H9 (cell line): ENCODE data around the gene ECSIT. TPM values are rescaled to one million over a fixed set of nuclear protein-coding genes. Genes with fewer than 3 reads are reported as not detected.

Source experiments
- DNase-seq: peaks from one replicate; pipeline ENCODE4 v3.0.0-alpha.2; 2017
- H2AFZ ChIP-seq: one replicate; pipeline ENCODE4 v1.6.1; 2013; ENCODE audit warnings: mild to moderate bottlenecking, low read length, control low read depth, moderate library complexity
- H2AK5ac ChIP-seq: 2 replicates; pipeline ENCODE4 v1.6.1; 2013; ENCODE audit warnings: low read length, control low read depth, mixed read lengths; ENCODE audit not compliant: insufficient read length
- H2BK120ac ChIP-seq: one replicate; pipeline ENCODE4 v1.6.1; 2013; ENCODE audit warnings: low read depth, mild to moderate bottlenecking, low read length, control low read depth, inconsistent platforms; ENCODE audit not compliant: poor library complexity, severe bottlenecking
- H2BK12ac ChIP-seq: 2 replicates; pipeline ENCODE4 v1.6.1; 2013; ENCODE audit warnings: low read length, control low read depth, mixed read lengths, low read depth; ENCODE audit not compliant: insufficient read length
- H2BK15ac ChIP-seq: 2 replicates; pipeline ENCODE4 v1.6.1; 2013; ENCODE audit warnings: low read depth, low read length, control low read depth
- H2BK20ac ChIP-seq: one replicate; pipeline ENCODE4 v1.6.1; 2013; ENCODE audit warnings: low read depth, mild to moderate bottlenecking, low read length, control low read depth, inconsistent platforms; ENCODE audit not compliant: poor library complexity, severe bottlenecking
- H2BK5ac ChIP-seq: 2 replicates; pipeline ENCODE4 v1.6.1; 2013; ENCODE audit warnings: low read length, control low read depth, mixed read lengths; ENCODE audit not compliant: insufficient read length
- H3K14ac ChIP-seq: 2 replicates; pipeline ENCODE4 v1.6.1; 2013; ENCODE audit warnings: low read length, control low read depth; ENCODE audit not compliant: insufficient read depth
- H3K18ac ChIP-seq: 2 replicates; pipeline ENCODE4 v1.6.1; 2013; ENCODE audit warnings: low read depth, mild to moderate bottlenecking, mixed read lengths, low read length, control low read depth; ENCODE audit not compliant: insufficient read length
- H3K23ac ChIP-seq: 2 replicates; pipeline ENCODE4 v1.6.1; 2013; ENCODE audit warnings: low read length, control low read depth, mixed read lengths, low read depth; ENCODE audit not compliant: insufficient read length
- H3K23me2 ChIP-seq: 2 replicates; pipeline ENCODE4 v1.6.1; 2013; ENCODE audit warnings: low read depth, mild to moderate bottlenecking, mixed read lengths, low read length, control low read depth; ENCODE audit not compliant: insufficient read length, poor library complexity, severe bottlenecking
- H3K27ac ChIP-seq: 2 replicates; pipeline ENCODE4 v1.5.1; 2013; ENCODE audit warnings: low read length, control low read depth, mixed read lengths, low read depth; ENCODE audit not compliant: insufficient read length
- H3K27me3 ChIP-seq: 2 replicates; pipeline ENCODE4 v1.6.1; 2013; ENCODE audit warnings: low read length, control low read depth, inconsistent platforms; ENCODE audit not compliant: insufficient read depth
- H3K4ac ChIP-seq: 2 replicates; pipeline ENCODE4 v1.6.1; 2013; ENCODE audit warnings: low read depth, mild to moderate bottlenecking, control low read depth, inconsistent platforms, low read length, moderate library complexity
- H3K4me1 ChIP-seq: 2 replicates; pipeline ENCODE4 v1.6.1; 2013; ENCODE audit warnings: low read length, control low read depth, inconsistent platforms; ENCODE audit not compliant: insufficient read depth
- H3K4me2 ChIP-seq: 2 replicates; pipeline ENCODE4 v1.6.1; 2013; ENCODE audit warnings: low read length, control low read depth, mixed read lengths; ENCODE audit not compliant: insufficient read length, insufficient read depth
- H3K56ac ChIP-seq: 2 replicates; pipeline ENCODE4 v1.6.1; 2013; ENCODE audit warnings: low read depth, mild to moderate bottlenecking, mixed read lengths, low read length, control low read depth; ENCODE audit not compliant: insufficient read length
- H3K79me1 ChIP-seq: 2 replicates; pipeline ENCODE4 v1.6.1; 2013; ENCODE audit warnings: low read depth, mild to moderate bottlenecking, moderate library complexity, low read length, control low read depth, inconsistent platforms; ENCODE audit not compliant: insufficient read depth, poor library complexity, severe bottlenecking
- H3K79me2 ChIP-seq: 2 replicates; pipeline ENCODE4 v1.6.1; 2013; ENCODE audit warnings: low read length, control low read depth, inconsistent platforms; ENCODE audit not compliant: insufficient read depth
- H3K9ac ChIP-seq: 2 replicates; pipeline ENCODE4 v1.6.1; 2013; ENCODE audit warnings: low read length, control low read depth, mixed read lengths; ENCODE audit not compliant: insufficient read length; ENCODE audit errors: extremely low read depth
- H3K9me3 ChIP-seq: one replicate; pipeline ENCODE4 v1.6.1; 2013; ENCODE audit warnings: low read depth, low read length, inconsistent platforms; ENCODE audit not compliant: control insufficient read depth
- H3T11ph ChIP-seq: one replicate; pipeline ENCODE4 v1.6.1; 2013; ENCODE audit warnings: mild to moderate bottlenecking, low read length, control low read depth, inconsistent platforms
- H4K20me1 ChIP-seq: one replicate; pipeline ENCODE4 v1.6.1; 2013; ENCODE audit not compliant: control insufficient read depth, insufficient read length, insufficient read depth
- H4K5ac ChIP-seq: 2 replicates; pipeline ENCODE4 v1.6.1; 2013; ENCODE audit warnings: low read depth, mild to moderate bottlenecking, mixed read lengths, low read length, control low read depth; ENCODE audit not compliant: insufficient read length
- H4K8ac ChIP-seq: replicated peaks from 2 replicates; pipeline ENCODE4 v1.6.1; 2013; ENCODE audit warnings: low read length, control low read depth, mixed read lengths, low read depth; ENCODE audit not compliant: insufficient read length
- H4K91ac ChIP-seq: 2 replicates; pipeline ENCODE4 v1.6.1; 2013; ENCODE audit warnings: low read depth, mild to moderate bottlenecking, moderate library complexity, mixed read lengths, low read length, control low read depth; ENCODE audit not compliant: insufficient read length
- H3K27ac Mint-ChIP-seq, 3 experiments: 2 replicates in 2 of 3; 3 replicates in 1 of 3; pipeline ENCODE4 v1.8.0; 2020 to 2021; ENCODE audit warnings: mixed read lengths in 3 of 3, mild to moderate bottlenecking in 1 of 3, moderate library complexity in 1 of 3
- H3K27me3 Mint-ChIP-seq: 2 replicates; pipeline ENCODE4 v1.8.0; 2021; ENCODE audit warnings: low read depth, mild to moderate bottlenecking, moderate library complexity, mixed read lengths
- H3K36me3 Mint-ChIP-seq, 3 experiments: 2 replicates in 2 of 3; 3 replicates in 1 of 3; pipeline ENCODE4 v1.8.0; 2020 to 2021; ENCODE audit warnings: low read depth in 3 of 3, mixed read lengths in 3 of 3; ENCODE audit not compliant: insufficient read depth in 1 of 3
- H3K4me1 Mint-ChIP-seq, 2 experiments: 2 replicates each; pipeline ENCODE4 v1.8.0; 2020; ENCODE audit warnings: mixed read lengths in 2 of 2
- H3K4me3 Mint-ChIP-seq, 2 experiments: 2 replicates in 1 of 2; 3 replicates in 1 of 2; pipeline ENCODE4 v1.8.0; 2020 to 2021; ENCODE audit warnings: mild to moderate bottlenecking in 2 of 2, mixed read lengths in 2 of 2, moderate library complexity in 1 of 2
- H3K9me3 Mint-ChIP-seq, 2 experiments: 2 replicates in 1 of 2; 3 replicates in 1 of 2; pipeline ENCODE4 v1.8.0; 2020; ENCODE audit warnings: mild to moderate bottlenecking in 2 of 2, mixed read lengths in 2 of 2, moderate library complexity in 1 of 2
- CTCF ChIP-seq: fragments of 200-600 bp; sonication (generic); conservative IDR thresholded peaks from 3 replicates; pipeline ENCODE4 v1.8.0; 2021; ENCODE audit warnings: antibody characterized with exemption, mild to moderate bottlenecking
- WGBS: extraction: QIAGEN DNeasy Blood & Tissue Kit; methylation state at CpG from one replicate; pipeline ENCODE4 v1.1.7; 2013; ENCODE audit warnings: missing lambda C conversion rate, low lambda C conversion rate, mixed read lengths; ENCODE audit not compliant: insufficient read length; ENCODE audit errors: extremely low coverage; 5-methylcytosine and 5-hydroxymethylcytosine counted together
- total RNA-seq: library from RNA; stranded (reverse); gene quantifications from 2 replicates; pipeline ENCODE4 v1.2.1, GENCODE V29; 2021

The ECSIT gene
- total RNA-seq, 1 experiment from 2014 or later: 42.4 TPM

GRCh38 chr19:11530432-11530831 is 1.5 kb upstream of the ECSIT start:
- no peak overlapping the region for H2BK12ac ChIP-seq
- H3K9ac ChIP-seq: no peak overlapping the region
- H4K5ac ChIP-seq: no peak overlapping the region
- peaks cover 0 to 4% (median 0%) of the 10 kb centered on the region in 3 experiments; a peak in 1 of 7 replicates for H3K36me3 Mint-ChIP-seq
- H2BK20ac ChIP-seq: no peak overlapping the region
- no peak overlapping the region for H3K27ac Mint-ChIP-seq
- H3K9me3 ChIP-seq: no peaks in the 10 kb centered on the region
- no peaks in the 10 kb centered on the region for H3K79me2 ChIP-seq
- H2BK120ac ChIP-seq: no peak overlapping the region
- no peak overlapping the region for H3K4ac ChIP-seq
- DNase-seq: peak; percentile 96
- H3K23ac ChIP-seq: no peak overlapping the region
- no CpG with 5 or more reads among the region's 9 CpGs for WGBS
- H4K91ac ChIP-seq: no peak overlapping the region
- H2BK5ac ChIP-seq: no peak overlapping the region
- no peaks in the 10 kb centered on the region for H3K27me3 ChIP-seq
- H3K27ac ChIP-seq: no peak overlapping the region
- H2BK15ac ChIP-seq: no peak overlapping the region
- H3T11ph ChIP-seq: no peak overlapping the region
- H3K4me3 Mint-ChIP-seq: no peak overlapping the region
- H3K4me2 ChIP-seq: no peak overlapping the region
- no peaks in the 10 kb centered on the region for H3K9me3 Mint-ChIP-seq
- H2AFZ ChIP-seq: no peak overlapping the region
- peak; percentile 61 for TF ChIP-seq CTCF
- peaks cover 7% of the 10 kb centered on the region for H3K23me2 ChIP-seq
- H3K14ac ChIP-seq: no peak overlapping the region
- no peak overlapping the region for H3K18ac ChIP-seq
- H2AK5ac ChIP-seq: no peak overlapping the region
- H4K20me1 ChIP-seq: no peaks in the 10 kb centered on the region
- no peaks in the 10 kb centered on the region for H3K79me1 ChIP-seq
- H3K4me1 Mint-ChIP-seq: peaks cover 8 to 15% of the 10 kb centered on the region in 2 experiments
- no peaks in the 10 kb centered on the region; the same call in 1 of the 2 replicates for H3K4me1 ChIP-seq
- H3K56ac ChIP-seq: no peak overlapping the region
- H3K27me3 Mint-ChIP-seq: peaks cover 20% of the 10 kb centered on the region
- H4K8ac ChIP-seq: no peak overlapping the region
